HepG2 (cell line): Measurements from ENCODE around the gene TALDO1. TPM values are rescaled to one million over a fixed set of nuclear protein-coding genes. Genes with fewer than 3 reads are reported as not detected.

Experiments
- EZH2 ChIP-seq: conservative IDR thresholded peaks from 2 replicates; pipeline ENCODE4 v1.6.1; 2012; ENCODE audit warnings: mild to moderate bottlenecking, low read depth, low read length, moderate library complexity
- FOXA1 ChIP-seq, 2 experiments: fragments of 450-650 bp in 1 of 2; sonication (generic) in 1 of 2; formaldehyde crosslinking in 1 of 2; IDR thresholded peaks; 2 replicates each; pipeline versions ENCODE4 v1.4.0 to v1.6.1; 2016 to 2020; ENCODE audit warnings: missing genetic modification reagents in 1 of 2
- NFIB ChIP-seq: sonication (generic); formaldehyde crosslinking; IDR thresholded peaks from 2 replicates; pipeline ENCODE4 v1.9.0; 2021; ENCODE audit warnings: missing genetic modification reagents, mild to moderate bottlenecking, borderline replicate concordance
- NONO ChIP-seq, 2 experiments: fragments of 450-650 bp in 1 of 2; sonication (generic) in 1 of 2; formaldehyde crosslinking in 1 of 2; IDR thresholded peaks in 1 of 2; conservative IDR thresholded peaks in 1 of 2; 2 replicates each; pipeline versions ENCODE4 v1.6.1 to v1.8.0; 2017 to 2022; ENCODE audit warnings: mild to moderate bottlenecking in 1 of 2, missing genetic modification reagents in 1 of 2, moderate library complexity in 1 of 2
- SAFB2 ChIP-seq: sonication (generic); formaldehyde crosslinking; IDR thresholded peaks from 2 replicates; pipeline ENCODE4 v1.5.1; 2020; ENCODE audit warnings: missing genetic modification reagents, low read depth, mild to moderate bottlenecking, borderline replicate concordance
- SP1 ChIP-seq, 2 experiments: fragments of 450-650 bp in 1 of 2; sonication (generic) in 1 of 2; formaldehyde crosslinking in 1 of 2; IDR thresholded peaks; 2 replicates each; pipeline versions ENCODE4 v1.4.0 to v1.6.1; 2016 to 2020; ENCODE audit warnings: missing genetic modification reagents in 1 of 2
- SRSF4 ChIP-seq: fragments of 200-400 bp; formaldehyde crosslinking; IDR thresholded peaks from one replicate; pipeline ENCODE4 v1.6.1; 2018; ENCODE audit warnings: mild to moderate bottlenecking, low read depth, low read length, moderate library complexity; ENCODE audit not compliant: poor library complexity, severe bottlenecking
- TGIF2 ChIP-seq: IDR thresholded peaks from 2 replicates; pipeline ENCODE4 v1.6.1; 2016; ENCODE audit warnings: control low read depth, missing compliant biosample characterization
- U2AF1 ChIP-seq: fragments of 200-400 bp; formaldehyde crosslinking; optimal IDR thresholded peaks from 2 replicates; pipeline ENCODE3; 2017; ENCODE audit warnings: mild to moderate bottlenecking, low read depth, low read length
- ZNF17 ChIP-seq: sonication (generic); formaldehyde crosslinking; IDR thresholded peaks from 2 replicates; pipeline ENCODE4 v1.5.0; 2020; ENCODE audit warnings: mild to moderate bottlenecking, missing genetic modification reagents
- polyA plus RNA-seq, 8 experiments: library from polyadenylated mRNA; depleted of rRNA in 3 of 8; stranded (reverse) in 7 of 8; unstranded in 1 of 8; fragments of >200 nt; fragmentation: Illumina TruSeq in 4 of 8; extraction: Trizol in 4 of 8; gene quantifications; 2 replicates each; pipeline versions ENCODE4 v1.2.1 to v1.2.3, GENCODE V29; 2011 to 2016; ENCODE audit warnings: low read depth in 4 of 8, missing spikeins in 1 of 8, mixed read lengths in 1 of 8; ENCODE audit not compliant: insufficient read depth in 1 of 8
- total RNA-seq, 5 experiments: library from RNA; depleted of rRNA; stranded (reverse); fragments of >200 nt; fragmentation: Illumina TruSeq; extraction: Trizol; gene quantifications; 2 replicates each; pipeline ENCODE4 v1.2.3, GENCODE V29; 2016; ENCODE audit warnings: low read depth in 1 of 5
- TF ChIP-seq, protein P1 (sequence below): sonication (generic); formaldehyde crosslinking; IDR thresholded peaks from 2 replicates; pipeline ENCODE4 v1.4.0; 2020; ENCODE audit warnings: missing genetic modification reagents
- TF ChIP-seq, protein P2 (sequence below): sonication (generic); formaldehyde crosslinking; conservative IDR thresholded peaks from 2 replicates; pipeline ENCODE4 v1.8.0; 2022; ENCODE audit warnings: mild to moderate bottlenecking, moderate library complexity, missing genetic modification reagents
- TF ChIP-seq, protein P3 (sequence below): sonication (generic); formaldehyde crosslinking; IDR thresholded peaks from 2 replicates; pipeline ENCODE4 v1.8.0; 2022; ENCODE audit warnings: low read depth, missing genetic modification reagents
- TF ChIP-seq, protein P4 (sequence below): IDR thresholded peaks from 2 replicates; pipeline ENCODE4 v1.6.1; 2016
- TF ChIP-seq, protein P5 (sequence below): sonication (generic); formaldehyde crosslinking; IDR thresholded peaks from 2 replicates; pipeline ENCODE4 v1.5.1; 2020; ENCODE audit warnings: mild to moderate bottlenecking, moderate library complexity, missing genetic modification reagents
- TF ChIP-seq, protein P6 (sequence below): sonication (generic); formaldehyde crosslinking; IDR thresholded peaks from 2 replicates; pipeline ENCODE4 v1.8.0; 2022; ENCODE audit warnings: mild to moderate bottlenecking, missing genetic modification reagents
- TF ChIP-seq, protein P7 (sequence below): sonication (generic); formaldehyde crosslinking; IDR thresholded peaks from 2 replicates; pipeline ENCODE4 v1.5.1; 2020; ENCODE audit warnings: missing genetic modification reagents, mild to moderate bottlenecking, borderline replicate concordance

The TALDO1 gene
- total and polyA plus RNA-seq, 2 of the 13 experiments (the other 11 are each of a cell fraction or from before 2014, with no cell fraction given) = 107 to 240 TPM

DNA sequence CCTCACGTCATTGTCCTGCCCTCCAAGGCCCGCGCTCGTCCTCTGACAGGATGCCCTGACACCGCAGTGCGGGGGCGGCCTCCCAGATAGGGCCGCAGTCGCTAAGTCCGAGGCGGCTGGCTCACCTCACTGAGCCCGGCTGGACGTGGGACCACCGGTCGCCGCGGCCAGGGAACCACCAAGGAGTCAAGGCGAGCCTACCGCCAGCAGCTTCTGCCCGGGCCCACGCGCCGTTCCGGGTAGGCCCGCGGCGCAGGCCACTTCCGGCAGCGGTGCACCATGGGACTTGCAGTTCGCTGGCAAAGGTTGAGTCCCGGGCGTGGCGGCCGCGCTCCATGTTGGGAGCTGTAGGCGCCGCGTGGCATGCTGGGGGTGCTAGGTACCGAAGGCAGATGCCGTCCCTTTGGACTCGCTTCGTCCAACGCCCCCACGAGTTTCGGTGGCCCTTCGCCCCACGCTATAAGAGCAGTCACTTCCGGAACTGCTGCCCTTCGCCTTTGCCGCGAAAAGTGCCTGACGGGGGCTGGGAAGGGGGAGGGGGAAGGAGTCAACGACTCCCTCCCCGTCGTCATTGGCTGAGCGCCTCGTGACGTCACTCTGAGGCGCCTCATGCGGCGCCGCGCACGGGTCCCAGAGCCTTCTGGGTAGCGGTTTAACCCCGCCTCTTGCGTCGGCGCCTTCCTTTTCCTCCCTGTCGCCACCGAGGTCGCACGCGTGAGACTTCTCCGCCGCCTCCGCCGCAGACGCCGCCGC is 62.2 kb downstream of the TALDO1 start, which contains the start of gene RPLP2 (continued):
- TF ChIP-seq, protein P1, sequence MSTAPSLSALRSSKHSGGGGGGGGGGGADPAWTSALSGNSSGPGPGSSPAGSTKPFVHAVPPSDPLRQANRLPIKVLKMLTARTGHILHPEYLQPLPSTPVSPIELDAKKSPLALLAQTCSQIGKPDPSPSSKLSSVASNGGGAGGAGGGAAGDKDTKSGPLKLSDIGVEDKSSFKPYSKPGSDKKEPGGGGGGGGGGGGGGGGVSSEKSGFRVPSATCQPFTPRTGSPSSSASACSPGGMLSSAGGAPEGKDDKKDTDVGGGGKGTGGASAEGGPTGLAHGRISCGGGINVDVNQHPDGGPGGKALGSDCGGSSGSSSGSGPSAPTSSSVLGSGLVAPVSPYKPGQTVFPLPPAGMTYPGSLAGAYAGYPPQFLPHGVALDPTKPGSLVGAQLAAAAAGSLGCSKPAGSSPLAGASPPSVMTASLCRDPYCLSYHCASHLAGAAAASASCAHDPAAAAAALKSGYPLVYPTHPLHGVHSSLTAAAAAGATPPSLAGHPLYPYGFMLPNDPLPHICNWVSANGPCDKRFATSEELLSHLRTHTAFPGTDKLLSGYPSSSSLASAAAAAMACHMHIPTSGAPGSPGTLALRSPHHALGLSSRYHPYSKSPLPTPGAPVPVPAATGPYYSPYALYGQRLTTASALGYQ (CRISPR knock-in tag) = no peak; the same call in 1 of the 2 replicates
- TF ChIP-seq, protein P2, sequence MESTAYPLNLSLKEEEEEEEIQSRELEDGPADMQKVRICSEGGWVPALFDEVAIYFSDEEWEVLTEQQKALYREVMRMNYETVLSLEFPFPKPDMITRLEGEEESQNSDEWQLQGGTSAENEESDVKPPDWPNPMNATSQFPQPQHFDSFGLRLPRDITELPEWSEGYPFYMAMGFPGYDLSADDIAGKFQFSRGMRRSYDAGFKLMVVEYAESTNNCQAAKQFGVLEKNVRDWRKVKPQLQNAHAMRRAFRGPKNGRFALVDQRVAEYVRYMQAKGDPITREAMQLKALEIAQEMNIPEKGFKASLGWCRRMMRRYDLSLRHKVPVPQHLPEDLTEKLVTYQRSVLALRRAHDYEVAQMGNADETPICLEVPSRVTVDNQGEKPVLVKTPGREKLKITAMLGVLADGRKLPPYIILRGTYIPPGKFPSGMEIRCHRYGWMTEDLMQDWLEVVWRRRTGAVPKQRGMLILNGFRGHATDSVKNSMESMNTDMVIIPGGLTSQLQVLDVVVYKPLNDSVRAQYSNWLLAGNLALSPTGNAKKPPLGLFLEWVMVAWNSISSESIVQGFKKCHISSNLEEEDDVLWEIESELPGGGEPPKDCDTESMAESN = peak; percentile 88
- TF ChIP-seq FOXA1 (IDR thresholded peaks at IDR 0.05) = no peak
- no peak; the same call in 1 of the 2 replicates for TF ChIP-seq FOXA1 (CRISPR knock-in tag; IDR thresholded peaks at IDR 0.05)
- TF ChIP-seq, protein P3, sequence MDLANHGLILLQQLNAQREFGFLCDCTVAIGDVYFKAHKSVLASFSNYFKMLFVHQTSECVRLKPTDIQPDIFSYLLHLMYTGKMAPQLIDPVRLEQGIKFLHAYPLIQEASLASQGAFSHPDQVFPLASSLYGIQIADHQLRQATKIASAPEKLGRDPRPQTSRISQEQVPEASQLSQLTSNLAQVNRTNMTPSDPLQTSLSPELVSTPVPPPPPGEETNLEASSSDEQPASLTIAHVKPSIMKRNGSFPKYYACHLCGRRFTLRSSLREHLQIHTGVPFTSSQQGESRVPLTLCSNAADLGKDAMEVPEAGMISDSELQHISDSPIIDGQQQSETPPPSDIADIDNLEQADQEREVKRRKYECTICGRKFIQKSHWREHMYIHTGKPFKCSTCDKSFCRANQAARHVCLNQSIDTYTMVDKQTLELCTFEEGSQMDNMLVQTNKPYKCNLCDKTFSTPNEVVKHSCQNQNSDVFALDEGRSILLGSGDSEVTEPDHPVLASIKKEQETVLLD (CRISPR knock-in tag) = peak; percentile 82
- no peak for TF ChIP-seq NONO (IDR thresholded peaks at IDR 0.05)
- TF ChIP-seq NONO (CRISPR knock-in tag; conservative IDR thresholded peaks at IDR 0.05) = peak; percentile 88
- TF ChIP-seq SRSF4 = no peak
- TF ChIP-seq SP1 (IDR thresholded peaks at IDR 0.05) = no peak
- peak; percentile 79; the same call in 1 of the 2 replicates for TF ChIP-seq SP1 (CRISPR knock-in tag; IDR thresholded peaks at IDR 0.05)
- peak; percentile 78; the same call in 1 of the 2 replicates for TF ChIP-seq TGIF2 (CRISPR knock-in tag)
- no peak for TF ChIP-seq NFIB (CRISPR knock-in tag)
- no peak for TF ChIP-seq ZNF17
- TF ChIP-seq EZH2 = no peak
- TF ChIP-seq SAFB2 (CRISPR knock-in tag) = no peak; the same call in 1 of the 2 replicates
- TF ChIP-seq, protein P4, sequence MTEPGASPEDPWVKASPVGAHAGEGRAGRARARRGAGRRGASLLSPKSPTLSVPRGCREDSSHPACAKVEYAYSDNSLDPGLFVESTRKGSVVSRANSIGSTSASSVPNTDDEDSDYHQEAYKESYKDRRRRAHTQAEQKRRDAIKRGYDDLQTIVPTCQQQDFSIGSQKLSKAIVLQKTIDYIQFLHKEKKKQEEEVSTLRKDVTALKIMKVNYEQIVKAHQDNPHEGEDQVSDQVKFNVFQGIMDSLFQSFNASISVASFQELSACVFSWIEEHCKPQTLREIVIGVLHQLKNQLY (CRISPR knock-in tag) = no peak
- TF ChIP-seq, protein P5, sequence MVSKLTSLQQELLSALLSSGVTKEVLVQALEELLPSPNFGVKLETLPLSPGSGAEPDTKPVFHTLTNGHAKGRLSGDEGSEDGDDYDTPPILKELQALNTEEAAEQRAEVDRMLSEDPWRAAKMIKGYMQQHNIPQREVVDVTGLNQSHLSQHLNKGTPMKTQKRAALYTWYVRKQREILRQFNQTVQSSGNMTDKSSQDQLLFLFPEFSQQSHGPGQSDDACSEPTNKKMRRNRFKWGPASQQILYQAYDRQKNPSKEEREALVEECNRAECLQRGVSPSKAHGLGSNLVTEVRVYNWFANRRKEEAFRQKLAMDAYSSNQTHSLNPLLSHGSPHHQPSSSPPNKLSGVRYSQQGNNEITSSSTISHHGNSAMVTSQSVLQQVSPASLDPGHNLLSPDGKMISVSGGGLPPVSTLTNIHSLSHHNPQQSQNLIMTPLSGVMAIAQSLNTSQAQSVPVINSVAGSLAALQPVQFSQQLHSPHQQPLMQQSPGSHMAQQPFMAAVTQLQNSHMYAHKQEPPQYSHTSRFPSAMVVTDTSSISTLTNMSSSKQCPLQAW (CRISPR knock-in tag) = peak; percentile 81
- TF ChIP-seq, protein P6, sequence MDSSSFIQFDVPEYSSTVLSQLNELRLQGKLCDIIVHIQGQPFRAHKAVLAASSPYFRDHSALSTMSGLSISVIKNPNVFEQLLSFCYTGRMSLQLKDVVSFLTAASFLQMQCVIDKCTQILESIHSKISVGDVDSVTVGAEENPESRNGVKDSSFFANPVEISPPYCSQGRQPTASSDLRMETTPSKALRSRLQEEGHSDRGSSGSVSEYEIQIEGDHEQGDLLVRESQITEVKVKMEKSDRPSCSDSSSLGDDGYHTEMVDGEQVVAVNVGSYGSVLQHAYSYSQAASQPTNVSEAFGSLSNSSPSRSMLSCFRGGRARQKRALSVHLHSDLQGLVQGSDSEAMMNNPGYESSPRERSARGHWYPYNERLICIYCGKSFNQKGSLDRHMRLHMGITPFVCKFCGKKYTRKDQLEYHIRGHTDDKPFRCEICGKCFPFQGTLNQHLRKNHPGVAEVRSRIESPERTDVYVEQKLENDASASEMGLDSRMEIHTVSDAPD (CRISPR knock-in tag) = 0 out of 2 replicates have a peak, but pooled peaks have one; percentile 68
- peak; percentile 21 for TF ChIP-seq U2AF1
- TF ChIP-seq, protein P7, sequence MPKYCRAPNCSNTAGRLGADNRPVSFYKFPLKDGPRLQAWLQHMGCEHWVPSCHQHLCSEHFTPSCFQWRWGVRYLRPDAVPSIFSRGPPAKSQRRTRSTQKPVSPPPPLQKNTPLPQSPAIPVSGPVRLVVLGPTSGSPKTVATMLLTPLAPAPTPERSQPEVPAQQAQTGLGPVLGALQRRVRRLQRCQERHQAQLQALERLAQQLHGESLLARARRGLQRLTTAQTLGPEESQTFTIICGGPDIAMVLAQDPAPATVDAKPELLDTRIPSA (CRISPR knock-in tag) = no peak; the same call in 1 of the 2 replicates
